Measurements from ENCODE around the gene KMT2E. TPM values are rescaled to one million over a fixed set of nuclear protein-coding genes. Genes with fewer than 3 reads are reported as not detected.

Gene KMT2E
- total RNA-seq, 2 experiments from 2014 or later, result 63.3 to 63.4 TPM

- H3K36me3 Mint-ChIP-seq (ENCODE audit: low read depth), result peaks cover 6% of the 10 kb centered on the region
- intact Hi-C loops (cut with micrococcal nuclease), result no loop called here
- no peak for DNase-seq
These were observed 117.1 kb downstream of the KMT2E start for GRCh38 chr7:105131033-105131656.

GRCh38 chr7:105131890-105132289, 117.9 kb downstream of the KMT2E start:
- Mint-ChIP-seq H3K36me3 (ENCODE audit: low read depth) (peaks cover 7% of the 10 kb centered on the region), H3K4me1 (ENCODE audit: low read depth) (peaks cover 16% of the 10 kb centered on the region), H3K27me3 (ENCODE audit: low read depth) (no peaks in the 10 kb centered on the region), H3K27ac (no peak overlapping the region), H3K9me3 (no peaks in the 10 kb centered on the region), H3K4me3 (no peak overlapping the region)
- intact Hi-C loops (cut with micrococcal nuclease), result no loop called here
- no peak for DNase-seq
- CTCF ChIA-PET, result no interaction called here

More at GRCh38 chr7:105131033-105131656, 117.1 kb downstream of the KMT2E start:
- CTCF ChIA-PET, result no interaction called here
- no peaks in the 10 kb centered on the region for H3K27me3 Mint-ChIP-seq (ENCODE audit: low read depth)
- no peak overlapping the region for H3K4me3 Mint-ChIP-seq
- peaks cover 19% of the 10 kb centered on the region for H3K4me1 Mint-ChIP-seq (ENCODE audit: low read depth)
- no peak overlapping the region for H3K27ac Mint-ChIP-seq
- H3K9me3 Mint-ChIP-seq, result no peaks in the 10 kb centered on the region

GRCh38 chr7:105132335-105132734, 118.3 kb downstream of the KMT2E start:
- peaks cover 10% of the 10 kb centered on the region for H3K36me3 Mint-ChIP-seq (ENCODE audit: low read depth)
- CTCF ChIA-PET, result no interaction called here
- H3K27me3 Mint-ChIP-seq (ENCODE audit: low read depth), result no peaks in the 10 kb centered on the region
- H3K9me3 Mint-ChIP-seq, result no peaks in the 10 kb centered on the region
- DNase-seq, result no peak
- peaks cover 11% of the 10 kb centered on the region for H3K4me1 Mint-ChIP-seq (ENCODE audit: low read depth)
- intact Hi-C loops (cut with micrococcal nuclease), result no loop called here
- H3K27ac Mint-ChIP-seq, result no peak overlapping the region
- no peak overlapping the region for H3K4me3 Mint-ChIP-seq

DNA sequence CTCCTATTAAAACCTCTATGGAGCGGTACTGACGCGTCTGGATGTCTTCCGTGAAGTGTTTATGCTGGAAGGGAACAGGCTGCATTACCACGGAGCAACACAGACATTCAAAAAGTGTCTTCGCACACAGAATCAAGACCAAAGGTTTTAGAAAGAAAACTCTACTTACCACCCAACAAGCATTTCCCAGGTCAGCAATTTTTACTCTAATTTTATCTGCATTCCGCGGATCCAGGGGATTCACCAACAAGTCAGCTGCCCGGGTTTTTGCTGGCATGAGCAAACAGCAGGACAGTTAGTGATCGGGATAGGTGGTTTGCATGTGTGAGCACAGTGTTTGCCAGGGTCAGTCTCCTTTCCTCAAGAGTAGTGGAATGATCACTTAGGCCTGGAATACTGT, 118.8 kb downstream of the KMT2E start:
- CTCF ChIA-PET, result no interaction called here
- peaks cover 10% of the 10 kb centered on the region for H3K36me3 Mint-ChIP-seq (ENCODE audit: low read depth)
- H3K27ac Mint-ChIP-seq, result no peak overlapping the region
- peaks cover 7% of the 10 kb centered on the region for H3K4me1 Mint-ChIP-seq (ENCODE audit: low read depth)
- no peak for DNase-seq
- H3K9me3 Mint-ChIP-seq, result no peaks in the 10 kb centered on the region
- H3K4me3 Mint-ChIP-seq, result no peak overlapping the region
- H3K27me3 Mint-ChIP-seq (ENCODE audit: low read depth), result no peaks in the 10 kb centered on the region
- intact Hi-C loops (cut with micrococcal nuclease), result no loop called here

DNA sequence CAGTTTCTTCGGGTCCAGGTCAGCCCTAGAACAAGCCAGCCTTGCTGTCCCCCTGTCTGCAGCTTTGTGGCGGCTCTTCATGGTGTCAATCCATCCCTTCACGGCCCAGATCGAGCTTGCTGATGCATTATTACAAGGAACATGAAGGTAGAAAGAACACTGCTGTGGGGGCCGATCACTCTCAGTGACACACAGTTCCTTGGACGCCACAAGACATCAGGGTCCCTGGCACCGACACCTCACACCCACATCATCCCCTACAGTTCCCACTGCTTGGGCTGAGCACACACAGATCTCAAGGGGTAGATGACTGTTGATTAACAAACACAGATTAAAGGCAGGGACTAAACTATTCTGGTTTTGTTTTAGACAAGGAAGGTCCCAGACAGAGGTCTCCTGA, 119.4 kb downstream of the KMT2E start:
- Mint-ChIP-seq H3K9me3 (no peaks in the 10 kb centered on the region), H3K27ac (no peak overlapping the region), H3K4me3 (no peak overlapping the region), H3K27me3 (ENCODE audit: low read depth) (no peaks in the 10 kb centered on the region), H3K36me3 (ENCODE audit: low read depth) (peaks cover 11% of the 10 kb centered on the region), H3K4me1 (ENCODE audit: low read depth) (peaks cover 7% of the 10 kb centered on the region)
- no peak for DNase-seq
- intact Hi-C loops (cut with micrococcal nuclease), result no loop called here
- CTCF ChIA-PET, result no interaction called here

- peaks cover 11% of the 10 kb centered on the region for H3K36me3 Mint-ChIP-seq (ENCODE audit: low read depth)
- intact Hi-C loops (cut with micrococcal nuclease), result no loop called here
These were observed 120.1 kb downstream of the KMT2E start for GRCh38 chr7:105133986-105134655.

GRCh38 chr7:105136221-105136620, 122.2 kb downstream of the KMT2E start:
- H3K4me1 Mint-ChIP-seq (ENCODE audit: low read depth), result peaks cover 5% of the 10 kb centered on the region

More at GRCh38 chr7:105133986-105134655, 120.1 kb downstream of the KMT2E start:
- Mint-ChIP-seq H3K9me3 (no peaks in the 10 kb centered on the region), H3K27ac (no peak overlapping the region), H3K27me3 (ENCODE audit: low read depth) (no peaks in the 10 kb centered on the region), H3K4me3 (no peak overlapping the region), H3K4me1 (ENCODE audit: low read depth) (peaks cover 7% of the 10 kb centered on the region)
- CTCF ChIA-PET, result no interaction called here
- DNase-seq, result no peak

DNA sequence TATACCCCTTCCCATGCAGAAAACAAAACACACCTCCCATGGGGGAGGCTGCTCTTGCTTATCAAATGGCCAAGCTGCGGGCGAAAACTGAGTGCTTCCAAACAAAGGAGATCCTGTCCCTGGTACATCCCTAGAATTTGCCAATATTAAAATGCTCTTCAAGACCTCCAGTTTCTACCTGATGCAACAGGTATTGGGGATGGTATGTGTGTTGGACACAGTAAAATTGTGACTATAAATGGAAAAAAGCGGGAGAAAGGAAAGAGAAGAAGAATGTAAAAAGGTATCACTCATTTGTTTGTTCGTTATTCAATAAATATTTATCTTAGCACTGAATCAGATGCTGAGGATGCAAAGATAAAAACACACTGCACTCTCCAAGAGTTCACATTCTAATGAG, 123.9 kb downstream of the KMT2E start:
- peaks cover 13% of the 10 kb centered on the region for H3K36me3 Mint-ChIP-seq (ENCODE audit: low read depth)
- H3K4me1 Mint-ChIP-seq (ENCODE audit: low read depth), result peaks cover 2% of the 10 kb centered on the region
- no peaks in the 10 kb centered on the region for H3K9me3 Mint-ChIP-seq
- CTCF ChIA-PET, result no interaction called here
- intact Hi-C loops (cut with micrococcal nuclease), result loop anchor here (5.0 kb wide), 1 partner anchor 216 kb away; no protein-coding TSS in a partner anchor
- DNase-seq, result no peak
- H3K4me3 Mint-ChIP-seq, result no peak overlapping the region
- H3K27me3 Mint-ChIP-seq (ENCODE audit: low read depth), result no peaks in the 10 kb centered on the region
- no peak overlapping the region for H3K27ac Mint-ChIP-seq

More at GRCh38 chr7:105136221-105136620, 122.2 kb downstream of the KMT2E start:
- Mint-ChIP-seq H3K27me3 (ENCODE audit: low read depth) (no peaks in the 10 kb centered on the region), H3K27ac (no peak overlapping the region), H3K9me3 (no peaks in the 10 kb centered on the region), H3K36me3 (ENCODE audit: low read depth) (peaks cover 9% of the 10 kb centered on the region), H3K4me3 (no peak overlapping the region)
- intact Hi-C loops (cut with micrococcal nuclease), result loop anchor here (5.0 kb wide), 1 partner anchor 214 kb away; no protein-coding TSS in a partner anchor
- DNase-seq, result no peak
- CTCF ChIA-PET, result interaction anchor here (1.1 to 1.3 kb wide), 3 partner anchors 10 to 206 kb away, joined by 3 to 5 read pairs (median 4); no protein-coding TSS in a partner anchor

- no peak overlapping the region for H3K27ac Mint-ChIP-seq
- no peaks in the 10 kb centered on the region for H3K9me3 Mint-ChIP-seq
- intact Hi-C loops (cut with micrococcal nuclease), result loop anchor here (5.0 kb wide), 1 partner anchor 217 kb away; no protein-coding TSS in a partner anchor
- no peak overlapping the region for H3K4me3 Mint-ChIP-seq
- H3K27me3 Mint-ChIP-seq (ENCODE audit: low read depth), result no peaks in the 10 kb centered on the region
- CTCF ChIA-PET, result interaction anchor here (0.6 to 1.3 kb wide), 2 partner anchors 158 to 414 kb away, joined by 3 read pairs; no protein-coding TSS in a partner anchor
- H3K4me1 Mint-ChIP-seq (ENCODE audit: low read depth), result peaks cover 2% of the 10 kb centered on the region
- peaks cover 13% of the 10 kb centered on the region for H3K36me3 Mint-ChIP-seq (ENCODE audit: low read depth)
- DNase-seq, result no peak
These were observed 125.4 kb downstream of the KMT2E start for GRCh38 chr7:105139381-105139780.

DNA sequence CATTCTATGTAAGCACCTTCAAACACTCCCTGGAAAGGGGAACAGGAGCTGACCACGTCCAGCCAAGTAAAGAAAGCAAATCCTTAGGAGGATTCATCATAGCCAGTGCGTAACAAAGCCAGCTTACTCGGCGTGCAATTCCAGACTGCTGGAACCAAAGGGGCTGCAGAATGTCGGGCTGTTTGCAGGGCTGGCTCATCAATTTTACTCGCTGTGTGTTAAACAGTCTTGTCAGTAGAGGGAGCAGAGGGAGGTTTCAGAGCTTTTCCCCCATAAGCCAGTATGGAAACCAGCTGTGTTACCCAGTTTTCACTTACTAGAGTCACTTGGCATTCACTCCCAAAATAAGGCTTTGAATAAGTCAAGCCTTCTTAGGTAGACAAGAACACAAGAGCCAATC, 127.1 kb downstream of the KMT2E start:
- Mint-ChIP-seq H3K27me3 (ENCODE audit: low read depth) (no peaks in the 10 kb centered on the region), H3K4me1 (ENCODE audit: low read depth) (no peaks in the 10 kb centered on the region), H3K4me3 (no peak overlapping the region), H3K36me3 (ENCODE audit: low read depth) (peaks cover 13% of the 10 kb centered on the region), H3K9me3 (no peaks in the 10 kb centered on the region), H3K27ac (no peak overlapping the region)
- CTCF ChIA-PET, result interaction anchor here (0.8 kb wide), 1 partner anchor 25 kb away, joined by 3 read pairs; no protein-coding TSS in a partner anchor
- no peak for DNase-seq
- intact Hi-C loops (cut with micrococcal nuclease), result no loop called here

DNA sequence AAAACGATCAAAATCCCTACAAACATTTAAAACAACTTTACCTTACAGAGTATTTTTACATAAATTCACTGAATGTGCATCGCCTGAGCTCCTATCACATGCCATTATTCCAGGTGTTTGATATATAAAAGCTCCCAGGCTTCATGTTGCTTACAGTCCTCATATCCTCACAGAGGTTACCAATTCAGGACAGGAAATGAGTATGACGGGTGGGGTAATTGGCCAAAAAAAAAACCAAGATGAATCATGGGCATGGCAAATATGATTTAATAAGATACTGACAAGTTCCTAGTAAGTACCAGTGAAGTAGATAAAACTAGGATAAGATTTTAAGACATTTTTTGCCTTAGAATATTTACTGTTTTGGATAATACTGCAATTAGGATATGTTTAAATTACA, 135.8 kb downstream of the KMT2E start:
- intact Hi-C loops (cut with micrococcal nuclease), result loop anchor here (5.0 kb wide), 1 partner anchor 228 kb away; no protein-coding TSS in a partner anchor
- H3K9me3 Mint-ChIP-seq, result no peaks in the 10 kb centered on the region
- H3K4me1 Mint-ChIP-seq (ENCODE audit: low read depth), result peaks cover 4% of the 10 kb centered on the region
- H3K27ac Mint-ChIP-seq, result no peak overlapping the region
- no peaks in the 10 kb centered on the region for H3K27me3 Mint-ChIP-seq (ENCODE audit: low read depth)
- no peak for DNase-seq
- H3K4me3 Mint-ChIP-seq, result no peak overlapping the region
- H3K36me3 Mint-ChIP-seq (ENCODE audit: low read depth), result no peaks in the 10 kb centered on the region
- CTCF ChIA-PET, result interaction anchor here (0.6 kb wide), 1 partner anchor 194 kb away, joined by 3 read pairs; no protein-coding TSS in a partner anchor

DNA sequence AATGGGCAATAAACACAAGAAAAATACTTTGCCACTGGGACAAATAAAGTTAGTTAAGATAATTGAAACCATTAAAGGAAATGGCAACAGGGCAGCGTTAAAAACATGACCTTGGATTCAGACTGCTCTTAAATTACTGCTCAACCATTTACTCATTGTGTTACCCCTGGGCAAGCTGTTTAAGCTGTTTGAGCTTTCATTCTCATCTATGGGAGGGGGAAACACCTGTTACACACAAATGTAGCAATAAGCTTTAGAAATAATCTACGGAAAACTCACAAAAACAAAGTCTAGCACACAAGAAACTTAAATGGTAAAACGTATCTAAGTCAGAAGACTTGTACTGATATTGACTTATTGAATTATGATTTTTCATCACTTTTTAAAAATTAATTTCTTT, 137.1 kb downstream of the KMT2E start:
- intact Hi-C loops (cut with micrococcal nuclease), result loop anchor here (5.0 kb wide), 1 partner anchor 229 kb away; no protein-coding TSS in a partner anchor
- Mint-ChIP-seq H3K27ac (no peak overlapping the region), H3K9me3 (no peaks in the 10 kb centered on the region), H3K36me3 (ENCODE audit: low read depth) (peaks cover 2% of the 10 kb centered on the region), H3K4me3 (no peak overlapping the region), H3K4me1 (ENCODE audit: low read depth) (peaks cover 4% of the 10 kb centered on the region), H3K27me3 (ENCODE audit: low read depth) (no peaks in the 10 kb centered on the region)
- CTCF ChIA-PET, result interaction anchor here (0.5 kb wide), 1 partner anchor 179 kb away, joined by 4 read pairs; no protein-coding TSS in a partner anchor
- DNase-seq, result no peak

All from activated naive CD4-positive, alpha-beta T cell treated with anti-CD3 and anti-CD28 coated beads for 36 hours (primary cell).